Osteocyte (in vitro differentiated cells): ENCODE data around the gene MYH3. TPM values are rescaled to one million over a fixed set of nuclear protein-coding genes. Genes with fewer than 3 reads are reported as not detected.

ENCODE experiments used
- DNase-seq: peaks from one replicate; pipeline ENCODE4 v3.0.0; 2021; ENCODE audit warnings: mixed read lengths; ENCODE audit not compliant: unreplicated experiment; ENCODE audit errors: extremely low spot score
- H3K27ac Mint-ChIP-seq: one replicate; pipeline ENCODE4 v1.8.0; 2021; ENCODE audit warnings: mild to moderate bottlenecking, mixed read lengths; ENCODE audit not compliant: unreplicated experiment
- H3K27me3 Mint-ChIP-seq: one replicate; pipeline ENCODE4 v1.8.0; 2021; ENCODE audit warnings: mixed read lengths; ENCODE audit not compliant: unreplicated experiment
- H3K36me3 Mint-ChIP-seq: one replicate; pipeline ENCODE4 v1.8.0; 2021; ENCODE audit warnings: mixed read lengths; ENCODE audit not compliant: unreplicated experiment
- H3K4me1 Mint-ChIP-seq: one replicate; pipeline ENCODE4 v1.8.0; 2021; ENCODE audit warnings: mixed read lengths; ENCODE audit not compliant: unreplicated experiment
- H3K4me3 Mint-ChIP-seq: one replicate; pipeline ENCODE4 v1.8.0; 2021; ENCODE audit warnings: mild to moderate bottlenecking, moderate library complexity, mixed read lengths; ENCODE audit not compliant: unreplicated experiment
- H3K9me3 Mint-ChIP-seq: one replicate; pipeline ENCODE4 v1.8.0; 2021; ENCODE audit warnings: mixed read lengths; ENCODE audit not compliant: unreplicated experiment
- CTCF ChIP-seq: fragments of 200-600 bp; sonication (generic); IDR thresholded peaks from 2 replicates; pipeline ENCODE4 v1.5.0; 2021; ENCODE audit warnings: antibody characterized with exemption, mild to moderate bottlenecking, moderate library complexity
- total RNA-seq: library from RNA; stranded (reverse); gene quantifications from 2 replicates; pipeline ENCODE4 v1.2.1, GENCODE V29; 2021

The MYH3 gene
- total RNA-seq, 1 donor from 2014 or later, result 2.4 TPM

- H3K36me3 Mint-ChIP-seq, result peaks cover 4% of the 10 kb centered on the region
- no peaks in the 10 kb centered on the region for H3K27me3 Mint-ChIP-seq
- no peak overlapping the region for H3K4me3 Mint-ChIP-seq
- no peak for DNase-seq
- H3K9me3 Mint-ChIP-seq, result no peaks in the 10 kb centered on the region
- peaks cover 3% of the 10 kb centered on the region for H3K4me1 Mint-ChIP-seq
- H3K27ac Mint-ChIP-seq, result no peak overlapping the region
- TF ChIP-seq CTCF, result peak; percentile 87
Observed at GRCh38 chr17:10631048-10631700, 25.9 kb downstream of the MYH3 start.

GRCh38 chr17:10629706-10630105, 27.4 kb downstream of the MYH3 start:
- H3K4me1 Mint-ChIP-seq, result peaks cover 3% of the 10 kb centered on the region
- H3K9me3 Mint-ChIP-seq, result no peaks in the 10 kb centered on the region
- H3K27ac Mint-ChIP-seq, result no peak overlapping the region
- H3K4me3 Mint-ChIP-seq, result no peak overlapping the region
- TF ChIP-seq CTCF, result no peak
- peaks cover 6% of the 10 kb centered on the region for H3K27me3 Mint-ChIP-seq
- H3K36me3 Mint-ChIP-seq, result peaks cover under 1% of the 10 kb centered on the region
- no peak for DNase-seq

GRCh38 chr17:10628756-10629155, 28.4 kb downstream of the MYH3 start:
- H3K4me1 Mint-ChIP-seq, result peaks cover 3% of the 10 kb centered on the region
- H3K27me3 Mint-ChIP-seq, result peaks cover 8% of the 10 kb centered on the region
- no peak for DNase-seq
- H3K36me3 Mint-ChIP-seq, result no peaks in the 10 kb centered on the region
- peak; percentile 36 for TF ChIP-seq CTCF
- H3K9me3 Mint-ChIP-seq, result no peaks in the 10 kb centered on the region
- H3K27ac Mint-ChIP-seq, result no peak overlapping the region
- no peak overlapping the region for H3K4me3 Mint-ChIP-seq

- Mint-ChIP-seq H3K36me3 (no peaks in the 10 kb centered on the region), H3K9me3 (no peaks in the 10 kb centered on the region), H3K27me3 (peaks cover 8% of the 10 kb centered on the region), H3K4me1 (peaks cover 3% of the 10 kb centered on the region), H3K4me3 (no peak overlapping the region), H3K27ac (no peak overlapping the region)
- TF ChIP-seq CTCF, result no peak
- no peak for DNase-seq
Observed at GRCh38 chr17:10626390-10626789, 30.7 kb downstream of the MYH3 start.

GRCh38 chr17:10624969-10625368, 32.1 kb downstream of the MYH3 start:
- Mint-ChIP-seq H3K9me3 (no peaks in the 10 kb centered on the region), H3K27me3 (peaks cover 8% of the 10 kb centered on the region), H3K27ac (no peak overlapping the region), H3K4me3 (no peak overlapping the region), H3K36me3 (no peaks in the 10 kb centered on the region), H3K4me1 (no peaks in the 10 kb centered on the region)
- TF ChIP-seq CTCF, result no peak
- no peak for DNase-seq
